PC-9 (cell line): Measurements from ENCODE around the gene IL17D.

Experiments used
- EZH2 ChIP-seq: fragments of 200-600 bp; sonication (generic); IDR thresholded peaks from 2 replicates; pipeline ENCODE4 v1.8.0; 2017; ENCODE audit warnings: antibody characterized with exemption, low read depth
- TF ChIP-seq, protein P1 (sequence below): fragments of 200-600 bp; sonication (generic); conservative IDR thresholded peaks from 2 replicates; pipeline ENCODE4 v1.6.1; 2017; ENCODE audit warnings: mixed run types, antibody characterized with exemption, mild to moderate bottlenecking, moderate library complexity

DNA sequence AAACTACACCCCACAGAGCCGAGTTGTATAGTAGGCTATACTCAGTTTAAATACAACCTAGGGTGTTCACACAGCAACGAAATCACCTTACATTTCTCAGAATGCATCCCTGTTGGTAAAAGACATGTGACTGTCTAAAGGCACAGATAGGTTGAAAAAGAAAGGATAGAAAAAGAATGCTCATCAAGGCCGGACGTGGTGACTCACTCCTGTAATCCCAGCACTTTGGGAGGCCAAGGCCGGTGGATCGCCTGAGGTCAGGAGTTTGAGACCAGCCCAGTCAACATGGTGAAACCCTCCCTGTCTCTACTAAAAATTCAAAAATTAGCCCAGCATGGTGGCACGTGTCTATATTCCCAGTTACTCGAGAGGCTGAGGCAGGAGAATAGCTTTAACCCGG, 3.8 kb upstream of the IL17D start:
- TF ChIP-seq, protein P1, sequence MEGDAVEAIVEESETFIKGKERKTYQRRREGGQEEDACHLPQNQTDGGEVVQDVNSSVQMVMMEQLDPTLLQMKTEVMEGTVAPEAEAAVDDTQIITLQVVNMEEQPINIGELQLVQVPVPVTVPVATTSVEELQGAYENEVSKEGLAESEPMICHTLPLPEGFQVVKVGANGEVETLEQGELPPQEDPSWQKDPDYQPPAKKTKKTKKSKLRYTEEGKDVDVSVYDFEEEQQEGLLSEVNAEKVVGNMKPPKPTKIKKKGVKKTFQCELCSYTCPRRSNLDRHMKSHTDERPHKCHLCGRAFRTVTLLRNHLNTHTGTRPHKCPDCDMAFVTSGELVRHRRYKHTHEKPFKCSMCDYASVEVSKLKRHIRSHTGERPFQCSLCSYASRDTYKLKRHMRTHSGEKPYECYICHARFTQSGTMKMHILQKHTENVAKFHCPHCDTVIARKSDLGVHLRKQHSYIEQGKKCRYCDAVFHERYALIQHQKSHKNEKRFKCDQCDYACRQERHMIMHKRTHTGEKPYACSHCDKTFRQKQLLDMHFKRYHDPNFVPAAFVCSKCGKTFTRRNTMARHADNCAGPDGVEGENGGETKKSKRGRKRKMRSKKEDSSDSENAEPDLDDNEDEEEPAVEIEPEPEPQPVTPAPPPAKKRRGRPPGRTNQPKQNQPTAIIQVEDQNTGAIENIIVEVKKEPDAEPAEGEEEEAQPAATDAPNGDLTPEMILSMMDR, result no peak
- TF ChIP-seq EZH2, result no peak
